GM18861 (cell line): ENCODE data around the gene ACSF3.

Experiments used
- ATAC-seq: cut with Tn5 transposase; IDR thresholded peaks from one replicate; pipeline ENCODE4 v1.9.1; 2021; ENCODE audit not compliant: unreplicated experiment

ACSF3 gene

DNA sequence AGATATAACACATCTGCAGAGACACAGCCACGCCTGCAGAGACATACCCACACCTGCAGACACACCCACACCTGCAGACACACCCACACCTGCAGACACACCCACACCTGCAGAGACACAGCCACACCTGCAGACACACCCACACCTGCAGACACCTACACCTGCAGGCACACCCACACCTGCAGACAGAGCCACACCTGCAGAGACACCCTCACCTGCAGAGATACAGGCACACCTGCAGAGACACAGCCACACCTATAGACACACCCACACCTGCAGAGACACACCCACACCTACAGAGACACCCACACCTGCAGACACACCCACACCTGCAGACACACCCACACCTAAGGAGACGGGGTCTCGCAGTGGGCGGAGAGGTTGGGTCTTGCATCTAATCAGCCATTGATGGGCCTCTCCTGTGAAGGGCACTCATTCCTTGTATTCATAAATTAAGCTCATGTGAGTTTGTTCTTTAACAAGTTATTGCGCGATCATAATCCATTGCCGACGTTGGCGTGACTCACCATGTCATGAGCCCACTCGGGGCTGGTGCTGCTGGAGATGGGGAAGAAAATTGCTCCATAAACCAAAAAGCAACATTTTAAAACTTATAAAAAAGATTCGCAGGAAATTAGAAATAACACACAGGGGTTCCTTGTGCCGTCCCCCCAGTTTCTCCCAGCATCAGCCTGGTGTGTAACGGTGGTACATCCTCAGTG is 49.0 kb downstream of the ACSF3 start:
- no peak for ATAC-seq

DNA sequence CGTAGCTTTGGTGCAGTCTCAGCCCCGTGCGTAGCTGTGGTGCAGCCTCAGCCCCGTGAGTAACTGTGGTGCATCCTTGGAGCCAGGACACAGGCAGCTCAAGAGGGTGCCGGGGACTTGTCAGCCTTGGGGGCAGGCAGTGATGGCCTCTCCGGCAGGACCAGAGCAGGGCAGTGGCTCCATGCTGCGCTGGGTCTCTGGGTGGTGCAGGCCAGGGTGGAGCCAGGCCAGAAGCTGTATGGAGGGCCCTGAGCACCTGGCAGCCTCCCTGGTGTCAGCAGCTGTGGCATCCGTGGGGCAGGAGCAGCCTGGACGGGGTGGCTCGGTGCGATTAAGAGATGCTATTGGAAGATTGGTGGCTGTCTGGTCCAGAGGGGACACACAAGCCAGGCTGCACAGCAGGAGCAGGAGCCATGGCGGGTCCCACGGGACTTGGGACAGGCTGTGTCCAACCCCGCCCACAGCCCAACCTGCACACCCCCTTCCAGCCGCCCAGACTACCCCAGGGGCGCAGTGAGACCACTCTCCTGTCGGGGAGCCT is 49.6 kb downstream of the ACSF3 start:
- ATAC-seq = no peak

- no peak for ATAC-seq
Observed at GRCh38 chr16:89143911-89144675, 50.4 kb downstream of the ACSF3 start.

GRCh38 chr16:89144681-89145080 is 51.0 kb downstream of the ACSF3 start:
- no peak for ATAC-seq

DNA sequence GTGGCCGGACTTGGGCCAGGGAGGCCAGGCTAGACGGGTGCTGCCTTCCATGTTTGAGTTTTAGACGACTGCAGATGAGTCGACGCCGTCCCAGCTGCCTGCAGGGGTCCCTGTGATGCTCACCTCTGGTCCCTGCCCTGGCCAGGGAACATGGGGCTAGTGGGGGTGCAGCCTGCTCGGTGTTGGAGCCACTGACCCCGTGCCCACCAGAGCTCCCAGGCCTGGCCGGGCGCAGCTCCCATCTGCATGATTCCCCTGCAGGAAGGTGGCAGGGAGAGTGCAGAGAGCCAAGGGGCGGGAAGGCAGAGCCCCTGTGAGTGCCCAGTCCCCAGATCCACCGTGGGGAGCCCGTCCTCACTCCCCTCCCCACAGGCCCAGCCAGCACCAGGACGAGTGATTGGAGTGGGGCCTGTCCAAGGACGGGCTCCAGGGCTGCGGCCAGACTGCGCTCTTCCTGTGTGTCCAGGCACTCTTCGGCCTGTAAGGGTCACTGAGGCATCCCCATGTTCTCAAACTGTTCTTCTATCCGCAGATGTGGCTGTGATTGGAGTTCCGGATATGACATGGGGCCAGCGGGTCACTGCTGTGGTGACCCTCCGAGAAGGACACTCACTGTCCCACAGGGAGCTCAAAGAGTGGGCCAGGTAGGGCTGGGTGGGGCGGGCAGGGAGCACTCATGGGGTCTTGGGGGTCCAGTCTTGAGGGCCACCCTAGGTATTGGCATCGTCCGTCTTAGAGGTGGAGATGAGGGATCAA is 51.9 kb downstream of the ACSF3 start:
- ATAC-seq = no peak

GRCh38 chr16:89146211-89147005 is 52.8 kb downstream of the ACSF3 start:
- ATAC-seq = no peak

DNA sequence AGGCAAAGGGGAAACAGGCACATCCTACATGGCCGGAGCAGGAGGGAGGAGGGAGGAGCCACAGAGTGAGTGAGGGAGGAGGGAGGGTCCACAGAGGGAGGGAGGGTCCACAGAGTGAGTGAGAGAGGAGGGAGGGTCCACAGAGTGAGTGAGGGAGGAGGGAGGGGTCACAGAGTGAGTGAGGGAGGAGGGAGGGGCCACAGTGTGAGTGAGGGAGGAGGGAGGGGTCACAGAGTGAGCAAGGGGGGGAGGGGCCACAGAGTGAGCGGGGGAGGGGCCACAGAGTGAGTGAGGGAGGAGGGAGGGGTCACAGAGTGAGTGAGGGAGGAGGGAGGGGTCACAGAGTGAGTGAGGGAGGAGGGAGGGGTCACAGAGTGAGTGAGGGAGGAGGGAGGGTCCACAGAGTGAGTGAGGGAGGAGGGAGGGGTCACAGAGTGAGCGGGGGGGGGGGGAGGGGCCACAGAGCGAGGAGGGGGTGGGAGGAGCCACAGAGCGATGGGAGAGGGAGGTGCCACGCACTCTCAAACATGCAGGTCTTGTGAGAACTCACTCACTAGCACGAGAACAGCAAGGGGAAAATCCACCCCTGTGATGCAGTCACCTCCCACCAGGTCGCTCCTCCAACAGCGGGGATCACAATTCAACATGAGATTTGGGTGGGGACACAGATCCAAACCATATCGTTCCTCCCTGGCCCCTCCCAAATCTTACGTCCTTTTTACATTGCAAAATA is 53.6 kb downstream of the ACSF3 start:
- no peak for ATAC-seq

- ATAC-seq = no peak
Observed at GRCh38 chr16:89149386-89149785, 55.7 kb downstream of the ACSF3 start.

DNA sequence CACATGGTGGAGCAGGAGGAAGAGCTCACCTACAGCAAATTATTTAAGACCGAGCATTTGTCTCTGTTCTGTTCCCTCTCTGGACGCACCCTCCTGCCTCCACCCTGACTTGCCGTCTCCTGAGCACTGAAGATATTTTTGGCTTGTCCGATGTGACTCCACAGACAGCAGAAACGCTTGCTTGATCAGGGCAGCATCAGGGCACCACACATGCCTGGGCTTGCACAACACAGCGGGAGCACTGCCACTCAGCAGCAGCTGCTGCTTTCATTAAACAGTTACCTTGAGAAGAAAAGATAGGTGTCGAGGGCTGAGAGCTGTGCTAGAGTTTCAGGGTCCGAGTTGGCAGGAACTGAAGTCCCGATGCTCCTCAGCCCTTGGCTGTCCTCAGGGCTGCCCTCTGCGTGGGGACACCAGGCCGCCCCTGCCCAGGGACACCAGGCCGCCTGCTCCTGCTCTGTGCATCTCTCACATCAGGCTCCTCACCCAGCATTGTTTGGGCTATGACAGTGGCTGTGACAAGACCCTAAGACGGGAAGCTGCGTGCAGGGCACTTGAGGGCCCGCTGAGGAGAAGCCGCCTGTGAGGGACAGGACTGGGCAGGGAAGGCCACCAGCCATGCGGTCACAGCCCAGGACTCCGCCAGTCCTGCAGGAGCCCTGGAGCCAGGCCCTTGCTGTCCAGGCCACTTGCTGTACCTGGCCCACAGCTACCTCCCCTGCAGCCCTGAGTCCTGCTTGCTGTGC is 56.6 kb downstream of the ACSF3 start:
- no peak for ATAC-seq

- ATAC-seq = no peak
Observed at GRCh38 chr16:89150981-89151380, 57.3 kb downstream of the ACSF3 start.

- no peak for ATAC-seq
Observed at GRCh38 chr16:89152831-89153700, 59.4 kb downstream of the ACSF3 start.

DNA sequence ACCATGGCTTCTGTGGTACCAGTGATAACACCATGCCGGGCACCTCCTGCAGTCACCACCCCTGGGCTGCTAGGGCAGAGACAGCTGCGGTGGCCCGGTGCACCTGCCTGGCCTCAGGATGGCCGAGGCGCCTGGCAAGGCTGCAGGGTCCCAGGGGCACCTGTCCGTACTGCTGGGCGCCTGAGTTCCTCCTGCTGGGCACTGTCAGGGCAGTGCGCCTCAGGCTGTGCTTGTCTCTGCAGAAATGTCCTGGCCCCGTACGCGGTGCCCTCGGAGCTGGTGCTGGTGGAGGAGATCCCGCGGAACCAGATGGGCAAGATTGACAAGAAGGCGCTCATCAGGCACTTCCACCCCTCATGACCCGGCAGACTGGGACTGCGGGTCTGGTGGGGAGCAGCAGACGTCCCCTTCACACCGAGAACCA is 60.2 kb downstream of the ACSF3 start:
- no peak for ATAC-seq

DNA sequence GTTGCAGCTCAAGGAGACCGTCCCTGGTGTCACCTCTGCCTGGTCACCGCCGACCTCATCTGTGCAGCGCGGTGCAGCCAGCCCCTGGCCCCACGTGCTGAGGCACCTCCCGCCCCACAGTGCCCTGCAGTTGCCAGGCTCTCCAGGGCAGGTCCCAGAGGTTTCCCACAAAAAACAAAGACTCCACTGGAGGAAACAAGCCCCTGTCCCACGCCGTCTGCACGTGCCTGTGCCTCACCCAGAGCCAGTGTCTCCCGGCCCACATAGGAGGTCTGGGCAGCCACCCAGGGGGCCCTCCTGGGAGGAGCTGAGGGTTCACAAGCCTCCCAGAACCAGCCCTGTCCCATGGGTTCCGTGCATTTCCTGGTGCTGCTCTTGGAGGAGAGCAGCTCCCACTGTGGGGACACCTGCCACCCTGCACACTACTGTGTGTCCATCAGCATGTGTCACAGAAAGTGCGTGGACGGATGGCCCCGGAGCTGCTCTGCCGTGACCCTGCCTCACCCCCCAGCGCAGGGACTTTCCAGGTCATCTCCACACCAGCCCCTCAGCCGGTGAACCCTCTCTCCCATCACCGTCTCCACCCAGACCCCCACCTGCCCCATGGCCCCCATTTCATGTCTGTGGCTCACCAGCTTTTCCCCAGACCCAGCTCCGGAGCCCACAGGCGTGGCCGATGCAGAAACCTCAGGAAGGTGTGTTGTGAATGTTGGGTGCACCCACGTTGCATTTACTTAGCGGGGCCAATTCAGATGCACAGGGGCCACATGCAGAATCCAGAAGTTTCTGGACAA is 60.9 kb downstream of the ACSF3 start:
- no peak for ATAC-seq

DNA sequence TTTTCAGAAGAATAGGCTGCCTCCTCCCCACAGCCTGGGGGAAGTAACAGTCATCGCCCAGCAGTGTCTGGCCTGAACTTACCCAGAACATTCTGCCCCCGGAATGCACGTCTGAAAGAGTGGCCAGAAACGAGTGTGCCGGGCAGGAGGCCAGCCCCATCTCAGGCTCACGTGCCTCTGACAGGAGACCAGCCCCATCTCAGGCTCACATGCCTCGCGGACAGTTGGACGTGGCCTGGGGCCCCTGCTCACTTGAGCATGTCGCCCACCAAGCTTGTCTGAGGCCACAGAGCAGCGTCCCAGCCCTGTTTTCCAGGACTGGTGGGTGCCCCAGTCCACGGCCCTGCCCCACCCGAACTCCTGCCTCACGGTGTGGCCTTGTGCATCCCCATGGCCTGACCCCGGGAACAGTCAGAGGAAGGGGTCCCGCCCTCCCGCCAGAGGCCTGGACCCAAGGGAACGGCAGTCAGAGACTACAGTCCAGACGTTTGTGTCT is 61.6 kb downstream of the ACSF3 start:
- no peak for ATAC-seq

DNA sequence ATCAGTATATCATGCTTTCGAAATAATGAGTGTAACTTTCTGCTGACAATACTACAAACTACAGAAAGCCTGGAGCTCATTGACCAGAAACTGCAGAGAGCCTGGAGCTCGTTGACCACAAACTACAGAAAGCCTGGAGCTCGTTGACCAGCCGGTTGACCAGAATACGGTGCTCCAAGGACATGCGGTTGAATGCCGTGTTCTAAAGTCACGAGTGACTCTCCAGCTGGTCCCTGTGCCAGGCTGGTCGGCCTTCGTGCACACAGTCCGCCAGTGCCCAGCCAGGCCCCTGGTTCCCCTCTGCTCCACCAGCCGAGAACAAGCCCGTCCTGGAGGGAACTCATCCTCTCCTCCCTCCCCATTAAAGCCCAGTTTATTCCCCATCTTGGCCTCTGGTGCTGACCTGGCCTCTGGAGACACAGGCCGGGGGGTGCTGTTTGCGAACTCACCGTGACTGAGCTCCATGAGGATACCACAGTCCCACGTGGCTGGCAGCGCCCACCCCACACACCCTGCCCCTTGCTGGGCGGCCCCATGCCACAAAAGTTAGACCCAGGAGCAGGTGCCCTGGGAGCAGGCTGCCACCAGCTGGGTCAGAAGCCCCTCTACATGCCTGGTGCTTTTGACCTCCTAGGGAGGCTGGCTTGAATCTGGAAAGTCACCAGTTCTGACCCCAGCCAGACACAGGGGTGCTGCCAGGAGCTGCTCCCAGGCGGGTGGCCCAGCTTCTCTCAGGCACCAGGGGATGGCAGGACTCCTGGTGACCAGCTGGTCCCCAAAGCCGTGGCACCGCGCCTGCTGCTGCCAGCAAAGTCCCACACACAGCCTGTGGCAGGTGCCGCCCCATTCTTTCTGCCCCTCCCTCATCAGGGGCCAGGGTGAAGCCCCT is 62.4 kb downstream of the ACSF3 start:
- ATAC-seq = no peak
